Heart right ventricle (tissue), 16 donors: ENCODE measurements around the gene CCDC3. TPM values are rescaled to one million over a fixed set of nuclear protein-coding genes. Genes with fewer than 3 reads are reported as not detected.

Experiments used
- ATAC-seq, 8 donors: fragments of 200-7000 bp; cut with Tn5 transposase; one replicate each; pipeline ENCODE4 v1.9.1; 2020; ENCODE audit warnings: mild to moderate bottlenecking in 8 of 8, moderate library complexity in 8 of 8, moderate number of reproducible peaks in 1 of 8
- DNase-seq, 2 donors: peaks; one replicate each; pipeline ENCODE4 v3.0.0-alpha.2; 2020
- H3K27ac ChIP-seq, 10 donors: fragments of 200-600 bp; sonication (generic) in 2 of 10; one replicate each; pipeline versions ENCODE4 v1.5.0 to v1.8.0; 2020 to 2022; ENCODE audit warnings: mild to moderate bottlenecking in 3 of 10
- H3K27me3 ChIP-seq, 7 donors: fragments of 200-600 bp; one replicate each; pipeline ENCODE4 v1.8.0; 2021 to 2022; ENCODE audit warnings: mild to moderate bottlenecking in 2 of 7
- H3K36me3 ChIP-seq, 9 donors: fragments of 200-600 bp; sonication (generic) in 1 of 9; one replicate each; pipeline versions ENCODE4 v1.5.0 to v1.8.0; 2020 to 2022; ENCODE audit warnings: mild to moderate bottlenecking in 2 of 9
- H3K4me1 ChIP-seq, 9 donors: fragments of 200-600 bp; sonication (generic) in 1 of 9; one replicate each; pipeline versions ENCODE4 v1.5.0 to v1.8.0; 2020 to 2022; ENCODE audit warnings: mild to moderate bottlenecking in 4 of 9
- H3K4me3 ChIP-seq, 10 donors: fragments of 200-600 bp; sonication (generic) in 2 of 10; one replicate each; pipeline versions ENCODE4 v1.5.0 to v1.8.0; 2020 to 2022; ENCODE audit warnings: mild to moderate bottlenecking in 7 of 10, moderate library complexity in 2 of 10
- H3K9me3 ChIP-seq, 11 donors: fragments of 200-600 bp in 10 of 11; sonication (generic) in 2 of 11; one replicate each; pipeline versions ENCODE4 v1.5.0 to v1.8.0; 2013 to 2022; ENCODE audit warnings: mild to moderate bottlenecking in 2 of 11, control low read depth in 1 of 11, moderate library complexity in 1 of 11
- CTCF ChIP-seq, 9 donors: fragments of 200-600 bp; sonication (generic) in 2 of 9; IDR thresholded peaks; one replicate each; pipeline versions ENCODE4 v1.5.0 to v1.8.0; 2021 to 2022; ENCODE audit warnings: antibody characterized with exemption in 9 of 9, mild to moderate bottlenecking in 5 of 9, moderate library complexity in 1 of 9
- WGBS, 2 donors: extraction: QIAGEN DNeasy Blood & Tissue Kit; methylation state at CpG; one replicate each; pipeline ENCODE4 v1.1.7; 2013; ENCODE audit warnings: inconsistent platforms in 1 of 2; 5-methylcytosine and 5-hydroxymethylcytosine counted together
- intact Hi-C, 10 donors: fragments of 100-400 bp; cut with DNase I; formaldehyde crosslinking; loops; one replicate each; pipeline versions ENCODE4 v1.11.1 to v1.14.2; 2022
- polyA plus RNA-seq, 2 donors: library from polyadenylated mRNA; stranded (reverse); fragments of 200-250 nt; gene quantifications; one replicate each; pipeline ENCODE4 v1.2.3, GENCODE V29; 2013
- total RNA-seq, 10 donors: library from RNA; stranded (reverse); fragmentation: NEBNext Ultra II Directional in 3 of 10; extraction: Animal tissue kit (Norgen Biotek cat#: 25700) in 3 of 10; gene quantifications; one replicate each; pipeline versions ENCODE4 v1.2.1 to v1.2.4, GENCODE V29; 2021 to 2023
- donor health status: Arrhythmogenic right ventricular cardiomyopathy.
- donor health status: ischemic (EF 13 %, LVEDD 7.1; RV severe dilation, severe dysfunction).
- donor health status: healthy with polysubstance abuse.
- donor health status: DM: no; HTN: yes; CAD: no.
- donor health status: DM: no; HTN: no; CAD: no.
- donor health status: ischemic (EF 25% LVEDD 6.9; RV normal size, moderate dysfunction).
- donor health status: ischemic (EF 25% LVEDD 5.7; RV mildly dilated, moderate dysfunction).
- donor health status: healthy.
- donor health status: DM: yes; HTN: yes; CAD: no.
- donor health status: Ischemic cardiomyopathy.
- donor health status: ischemic (EF 35%, LVEDD 5.7; RV mildly dilated, moderate dysfunction).
- donor health status: nonischemic (EF 11% LVEDD 7.7; RV severe dilation, severe dysfunction).
- donor health status: DM: yes; HTN: yes; CAD: no.
- donor health status: PGD.
- donor health status: ischemic (EF 29% LVEDD 5.4; RV normal size, mild dysfunction).
- donor health status: nonischemic (EF 23%, LVEDD 6.1; RV moderate dilation, normal function).

Gene CCDC3
- total and polyA plus RNA-seq, 12 donors, result 2.6 to 14.3 (median 6.9) TPM

GRCh38 chr10:12902851-12903358 is 98.6 kb downstream of the CCDC3 start:
- H3K36me3 ChIP-seq, result no peaks in the 10 kb centered on the region
- no peak for DNase-seq
- intact Hi-C loops, result loop anchor here in 8 of 10 donors (2.0 to 10.0 kb wide), 8 partner anchors 121 to 641 kb away; no protein-coding TSS in a partner anchor
- H3K4me1 ChIP-seq, result peaks cover 0 to 9% (median 0%) of the 10 kb centered on the region in 9 donors
- 75% methylated on average over 7 of the region's 7 CpGs for WGBS, 2 donors
- H3K27me3 ChIP-seq, result peaks cover 0 to 11% (median 0%) of the 10 kb centered on the region in 7 donors
- no peak for ATAC-seq
- no peak for TF ChIP-seq CTCF (IDR thresholded peaks at IDR 0.05)
- no peak overlapping the region for H3K4me3 ChIP-seq
- H3K9me3 ChIP-seq, result no peaks in the 10 kb centered on the region
- H3K27ac ChIP-seq, result no peak overlapping the region

GRCh38 chr10:12902135-12902572 is 99.4 kb downstream of the CCDC3 start:
- peaks cover 0 to 9% (median 0%) of the 10 kb centered on the region in 9 donors for H3K4me1 ChIP-seq
- ATAC-seq, result peak in 3 of 8 donors; percentile 33 to 46 (median 34)
- no peaks in the 10 kb centered on the region for H3K36me3 ChIP-seq
- TF ChIP-seq CTCF (IDR thresholded peaks at IDR 0.05), result peak; percentile 54 to 88 (median 78)
- peak in 1 of 2 donors; percentile 62 for DNase-seq
- intact Hi-C loops, result loop anchor here in 8 of 10 donors (2.0 to 10.0 kb wide), 8 partner anchors 120 to 640 kb away; no protein-coding TSS in a partner anchor
- no peaks in the 10 kb centered on the region for H3K9me3 ChIP-seq
- H3K27ac ChIP-seq, result no peak overlapping the region
- peaks cover 0 to 11% (median 0%) of the 10 kb centered on the region in 7 donors for H3K27me3 ChIP-seq
- 3 to 12% methylated on average over 2 of the region's 2 CpGs for WGBS, 2 donors
- H3K4me3 ChIP-seq, result no peak overlapping the region

- no peak for TF ChIP-seq CTCF (IDR thresholded peaks at IDR 0.05)
Observed at GRCh38 chr10:12899546-12899945, 102.0 kb downstream of the CCDC3 start.

GRCh38 chr10:12898271-12898670 is 103.2 kb downstream of the CCDC3 start:
- no peak overlapping the region for H3K27ac ChIP-seq
- peaks cover 0 to 8% (median 5%) of the 10 kb centered on the region in 11 donors for H3K9me3 ChIP-seq
- 92% methylated on average over 24 of the region's 24 CpGs for WGBS, 2 donors
- DNase-seq (no peak), ATAC-seq (no peak)
- peaks cover 0 to 11% (median 0%) of the 10 kb centered on the region in 7 donors for H3K27me3 ChIP-seq
- H3K36me3 ChIP-seq, result no peaks in the 10 kb centered on the region
- H3K4me3 ChIP-seq, result no peak overlapping the region
- H3K4me1 ChIP-seq, result no peaks in the 10 kb centered on the region
- no peak for TF ChIP-seq CTCF (IDR thresholded peaks at IDR 0.05)
- intact Hi-C loops, result loop anchor here in 1 of 10 donors (10.0 kb wide), 1 partner anchor 183 kb away; no protein-coding TSS in a partner anchor

More at GRCh38 chr10:12899546-12899945, 102.0 kb downstream of the CCDC3 start:
- Histone ChIP-seq H3K27ac (no peak overlapping the region), H3K27me3 (peaks cover 0 to 11% (median 0%) of the 10 kb centered on the region in 7 donors), H3K4me1 (no peaks in the 10 kb centered on the region), H3K4me3 (no peak overlapping the region), H3K9me3 (no peaks in the 10 kb centered on the region), H3K36me3 (no peaks in the 10 kb centered on the region)
- ATAC-seq (no peak), DNase-seq (no peak)
- WGBS, 2 donors, result 93% methylated on average over 7 of the region's 7 CpGs
- intact Hi-C loops, result loop anchor here in 1 of 10 donors (10.0 kb wide), 1 partner anchor 185 kb away; no protein-coding TSS in a partner anchor
